Dermis blood vessel endothelial cell (primary cell): Measurements from ENCODE around the gene CCDC97. TPM values are rescaled to one million over a fixed set of nuclear protein-coding genes. Genes with fewer than 3 reads are reported as not detected.
A peak's percentile ranks its signal among the peaks of the same experiment; 100 is the strongest.
"Not testable (repeated sequence)": the region's sequence is repeated elsewhere in the genome, so short reads cannot be mapped to it uniquely, and the experiment has no call there.

Experiments
- DNase-seq: peaks from one replicate; pipeline ENCODE4 v3.0.0; 2010
- total RNA-seq: library from RNA; depleted of rRNA; stranded (reverse); fragments of >200 nt; gene quantifications from 2 replicates; pipeline ENCODE4 v1.2.3, GENCODE V29; 2014

The CCDC97 gene
- total RNA-seq, 1 donor from 2014 or later, result 7.5 TPM

DNA sequence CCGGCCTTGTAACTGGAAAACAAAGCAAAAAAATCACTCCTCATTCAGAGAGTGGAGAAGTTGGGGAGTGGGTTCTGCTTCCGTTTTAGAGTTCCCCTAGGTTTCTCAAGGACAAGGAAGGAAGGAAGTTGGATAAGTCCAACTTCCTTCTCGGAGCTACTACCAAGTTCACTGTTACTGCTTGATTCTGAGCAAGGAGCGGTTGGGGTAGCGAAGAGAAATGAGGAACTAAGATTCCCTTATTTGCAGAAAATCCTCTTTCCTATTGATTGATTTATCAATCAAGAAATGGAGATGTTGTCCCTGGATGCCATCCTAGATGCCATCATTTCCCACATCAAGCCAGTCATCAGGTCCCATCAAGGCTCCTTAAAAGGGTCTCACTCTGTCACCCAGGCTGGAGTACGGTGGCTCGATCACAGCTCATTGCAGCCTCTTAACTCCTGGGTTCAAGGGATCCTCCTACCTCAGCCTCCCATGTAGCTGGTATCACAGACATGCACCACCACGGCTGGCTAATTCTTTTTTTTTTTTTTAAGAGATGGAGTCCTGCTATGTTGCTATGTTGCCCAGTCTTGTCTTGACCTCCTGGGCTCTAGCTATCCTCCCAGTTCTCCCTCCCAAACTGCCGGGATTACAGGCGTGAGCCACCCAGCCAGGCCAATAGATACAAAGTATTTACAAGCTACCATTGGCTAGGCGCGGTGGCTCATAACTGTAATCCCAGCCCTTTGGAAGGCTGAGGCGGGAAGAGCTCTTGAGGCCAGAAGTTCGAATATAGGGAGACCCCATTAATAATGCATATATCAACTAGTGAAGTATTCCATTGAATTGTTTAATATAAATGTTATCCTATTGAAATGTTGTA, 54.8 kb downstream of the CCDC97 start:
- DNase-seq, result no peak

DNA sequence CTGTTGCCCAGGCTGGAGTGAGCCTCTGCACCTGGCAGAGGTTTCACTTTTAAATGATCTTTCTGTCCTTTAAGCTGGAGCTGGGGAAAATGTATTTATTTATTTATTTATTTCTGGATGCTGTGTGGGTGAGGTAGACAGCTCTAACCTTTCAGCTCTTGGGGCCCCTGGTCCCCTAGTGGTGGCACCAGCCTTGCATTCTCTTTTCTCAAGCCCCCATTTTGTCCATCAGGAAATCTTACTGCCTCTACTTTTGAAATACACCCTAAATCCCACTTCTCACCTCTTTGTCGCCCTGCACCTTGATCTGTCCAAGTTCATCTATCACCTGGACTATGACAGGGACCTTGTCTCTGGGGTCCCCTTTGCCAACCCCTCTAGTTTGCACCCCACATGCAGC, 56.1 kb downstream of the CCDC97 start:
- DNase-seq, result peak; percentile 27

DNA sequence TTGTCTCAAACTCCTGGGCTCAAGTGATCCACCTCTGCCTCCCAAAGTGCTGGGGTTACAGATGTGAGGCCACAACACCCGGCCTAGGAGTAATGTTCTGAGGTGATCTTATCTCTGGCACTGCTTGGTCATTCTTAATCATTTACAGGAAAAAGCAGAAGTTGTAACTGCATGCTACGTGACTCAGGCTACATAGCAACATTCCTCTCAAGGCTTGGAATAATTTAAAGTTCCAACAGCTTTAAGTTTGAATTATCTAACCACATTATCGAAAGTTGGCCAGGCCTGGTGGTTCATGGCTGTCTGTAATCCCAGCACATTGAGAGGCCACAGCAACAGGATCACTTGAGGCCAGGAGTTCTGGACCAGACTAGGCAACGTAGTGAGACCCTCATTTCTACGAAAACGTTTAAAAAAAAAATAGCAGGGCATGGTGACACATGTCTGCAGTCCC, 57.9 kb downstream of the CCDC97 start:
- DNase-seq, result peak; percentile 80

DNA sequence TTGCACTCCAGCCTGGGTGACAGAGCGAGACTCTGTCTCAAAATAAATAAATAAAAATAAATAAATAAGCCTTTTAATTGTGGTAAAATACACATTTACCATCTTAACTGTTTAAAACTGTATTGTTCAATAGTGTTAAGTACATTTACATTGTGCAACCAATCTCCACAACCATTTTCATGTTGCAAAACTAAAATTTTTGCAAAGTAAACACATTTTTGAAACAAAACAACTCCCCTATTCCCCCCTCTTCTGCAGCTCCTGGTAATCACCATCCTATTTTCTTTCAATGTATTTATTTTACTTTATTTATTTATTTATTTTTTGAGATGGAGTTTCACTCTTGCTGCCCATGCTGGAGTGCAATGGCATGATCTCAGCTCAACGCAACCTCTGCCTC, 59.8 kb downstream of the CCDC97 start:
- DNase-seq, result no peak

DNA sequence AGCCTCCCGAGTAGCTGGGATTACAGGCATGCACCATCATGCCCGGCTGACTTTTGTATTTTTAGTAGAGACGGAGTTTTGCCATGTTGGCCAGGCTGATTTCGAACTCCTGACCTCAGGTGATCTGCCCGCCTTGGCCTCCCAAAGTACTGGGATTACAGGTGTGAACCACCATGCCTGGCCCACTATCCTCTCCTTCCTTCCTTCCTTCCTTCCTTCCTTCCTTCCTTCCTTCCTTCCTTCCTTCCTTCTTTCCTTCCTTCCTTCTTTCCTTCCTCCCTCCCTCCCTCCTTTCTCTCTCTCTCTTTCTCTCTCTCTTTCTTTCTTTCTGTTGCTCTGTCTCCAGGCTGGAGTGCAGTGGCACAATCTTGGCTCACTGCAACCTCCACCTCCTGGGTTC, 61.1 kb downstream of the CCDC97 start:
- not testable (repeated sequence) for DNase-seq

DNA sequence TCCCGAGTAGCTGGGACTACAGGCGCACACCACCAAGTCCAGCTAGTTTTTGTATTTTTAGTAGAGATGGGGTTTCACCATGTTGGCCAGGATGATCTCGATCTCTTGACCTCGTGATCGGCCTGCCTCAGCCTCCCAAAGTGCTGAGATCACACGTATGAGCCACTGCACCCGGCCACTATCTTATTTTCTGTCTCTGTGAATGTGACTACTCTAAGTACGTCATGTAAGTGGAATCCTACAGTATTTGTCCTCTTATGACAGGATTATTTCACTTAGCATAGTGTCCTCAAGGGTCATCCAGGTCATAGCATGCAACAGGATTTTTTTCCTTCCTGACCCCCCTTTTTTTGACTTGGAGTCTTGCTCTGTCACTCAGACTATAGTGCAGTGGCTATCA, 61.6 kb downstream of the CCDC97 start:
- no peak for DNase-seq

DNA sequence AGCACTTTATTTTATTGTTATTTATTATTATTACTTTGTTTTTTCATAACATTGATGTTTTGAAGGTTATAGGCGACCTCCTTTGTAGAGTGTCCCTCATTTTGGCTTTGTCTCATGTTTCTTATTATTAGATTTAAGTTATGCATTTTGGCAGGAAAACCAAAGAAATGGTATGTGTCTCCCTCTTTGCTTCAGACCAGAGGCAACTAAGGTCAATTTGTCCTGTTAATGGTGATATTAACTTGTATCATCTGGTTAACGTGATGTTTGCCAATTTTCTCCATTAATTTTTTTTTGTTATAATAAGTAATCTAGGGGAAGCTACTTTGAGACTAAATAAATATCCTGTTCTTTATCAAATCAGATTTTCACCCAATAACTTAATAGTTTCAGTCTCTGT, 62.5 kb downstream of the CCDC97 start:
- no peak for DNase-seq

DNA sequence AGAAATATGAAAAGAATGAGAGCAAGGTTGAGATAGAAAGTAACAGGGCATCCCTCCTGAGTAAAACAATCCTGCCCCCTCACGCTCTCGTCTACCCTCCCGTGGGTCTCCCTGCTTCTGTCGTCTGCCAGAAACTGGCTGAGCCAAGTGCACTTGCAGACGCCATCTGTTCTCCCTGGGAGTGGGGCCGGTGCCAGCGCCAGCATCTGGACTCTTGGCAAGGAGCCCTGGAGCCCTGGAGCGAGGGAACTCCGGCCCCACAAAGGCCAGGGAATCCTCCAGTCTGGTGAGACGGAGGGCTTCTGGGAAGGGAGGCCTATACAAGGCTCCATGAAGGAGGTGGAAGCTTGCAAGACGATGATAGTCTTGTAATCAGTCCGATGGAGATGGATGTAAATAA, 64.0 kb downstream of the CCDC97 start:
- peak; percentile 81 for DNase-seq

Other genes starting within 250 kb of the CCDC97 start
- gene CYP2A13, start 221.7 kb upstream of the CCDC97 start, total RNA-seq, result not detected in 2 replicates
- gene CYP2F1, start 195.7 kb upstream of the CCDC97 start, total RNA-seq, result not detected in 2 replicates
- 0.68 and 0.88 TPM in 2 replicates for gene CYP2S1, start 117.0 kb upstream of the CCDC97 start, total RNA-seq
- 11.2 and 90.9 TPM in 2 replicates for gene AXL, start 90.9 kb upstream of the CCDC97 start, total RNA-seq
- 63.3 and 171 TPM in 2 replicates for gene HNRNPUL1, start 45.8 kb upstream of the CCDC97 start, total RNA-seq
- 19.4 and 74.5 TPM in 2 replicates for gene TGFB1, start 43.8 kb downstream of the CCDC97 start, total RNA-seq
- gene B9D2, start 54.0 kb downstream of the CCDC97 start, total RNA-seq, result 6.8 and 7.9 TPM in 2 replicates
- 4.7 and 9.2 TPM in 2 replicates for gene TMEM91, start 66.4 kb downstream of the CCDC97 start, total RNA-seq
- gene EXOSC5, start 87.2 kb downstream of the CCDC97 start, total RNA-seq, result 8.8 and 11.9 TPM in 2 replicates
- 36.9 and 69.8 TPM in 2 replicates for gene BCKDHA, start 87.6 kb downstream of the CCDC97 start, total RNA-seq
- 1.8 and 2.6 TPM in 2 replicates for gene B3GNT8, start 117.2 kb downstream of the CCDC97 start, total RNA-seq
- 55.0 and 77.7 TPM in 2 replicates for gene DMAC2, start 129.7 kb downstream of the CCDC97 start, total RNA-seq
- not detected in 2 replicates for gene ERICH4, start 133.0 kb downstream of the CCDC97 start, total RNA-seq